Cardiac septum (tissue), 1 donor: Measurements from ENCODE around the gene PPP1R17. TPM values are rescaled to one million over a fixed set of nuclear protein-coding genes. Genes with fewer than 3 reads are reported as not detected.

ENCODE experiments used
- DNase-seq: peaks from one replicate; pipeline ENCODE4 v3.0.0-alpha.2; 2020; ENCODE audit warnings: low spot score
- intact Hi-C: fragments of 100-400 bp; cut with DNase I; formaldehyde crosslinking; loops from one replicate; pipeline ENCODE4 v1.14.0; 2022
- long read RNA-seq: library from polyadenylated mRNA; unstranded; transcript quantifications from one replicate; pipeline ENCODE4 v2.0.0, GENCODE V29; 2021
- total RNA-seq: library from RNA; stranded (reverse); fragmentation: NEBNext Ultra II Directional; extraction: Animal tissue kit (Norgen Biotek cat#: 25700); gene quantifications from one replicate; pipeline ENCODE4 v1.2.1, GENCODE V29; 2021
- donor health status: DM: no; HTN: no; CAD: no.

The PPP1R17 gene
- total RNA-seq, result not detected
- long read RNA-seq, partial matches to known transcripts, result 0 of 1 reads
- long read RNA-seq, other reads (novel, unspliced or antisense), result 1 of 1 reads

DNA sequence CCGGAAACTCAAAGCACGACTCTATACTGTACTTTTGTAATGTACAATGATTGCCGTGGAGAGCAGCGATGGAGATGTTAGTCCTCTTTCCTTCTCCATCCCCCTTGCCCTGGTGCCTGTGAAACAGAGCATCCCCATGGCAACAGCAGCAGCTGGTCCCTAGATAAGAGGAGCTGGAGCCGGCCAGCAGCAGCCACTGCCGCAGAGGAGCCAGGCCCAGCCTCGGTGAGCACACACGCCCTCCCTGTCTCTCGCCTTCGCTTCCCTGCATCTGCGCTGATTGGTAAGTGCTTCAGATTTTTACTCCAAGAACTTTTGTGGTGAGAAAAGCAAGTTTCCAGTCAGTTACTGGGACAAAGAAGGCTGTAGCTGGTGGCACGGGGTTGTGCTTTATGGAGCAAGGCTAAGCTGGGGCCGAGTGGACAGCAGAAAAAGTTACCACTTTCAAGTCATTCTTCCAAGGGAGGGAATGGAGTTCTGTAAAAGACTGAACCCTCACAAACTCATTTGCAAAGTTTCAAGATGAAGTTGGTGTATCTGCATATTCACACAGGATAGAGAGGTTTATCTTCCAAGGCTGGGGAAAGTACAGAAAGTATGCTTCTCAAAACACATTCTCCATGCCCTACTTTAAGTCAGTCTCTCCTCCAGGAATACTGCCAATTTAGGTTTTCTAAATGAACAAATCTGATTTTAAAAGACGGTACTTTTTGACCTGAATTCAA, at the start of gene PPP1R17:
TSS of gene PPP1R17 (plus strand) at position 192 of the 725 bp plus-strand sequence. CDS start 5,227 bp downstream, outside the sequence.
- DNase-seq, result no peak
- intact Hi-C loops, result no loop called here

DNA sequence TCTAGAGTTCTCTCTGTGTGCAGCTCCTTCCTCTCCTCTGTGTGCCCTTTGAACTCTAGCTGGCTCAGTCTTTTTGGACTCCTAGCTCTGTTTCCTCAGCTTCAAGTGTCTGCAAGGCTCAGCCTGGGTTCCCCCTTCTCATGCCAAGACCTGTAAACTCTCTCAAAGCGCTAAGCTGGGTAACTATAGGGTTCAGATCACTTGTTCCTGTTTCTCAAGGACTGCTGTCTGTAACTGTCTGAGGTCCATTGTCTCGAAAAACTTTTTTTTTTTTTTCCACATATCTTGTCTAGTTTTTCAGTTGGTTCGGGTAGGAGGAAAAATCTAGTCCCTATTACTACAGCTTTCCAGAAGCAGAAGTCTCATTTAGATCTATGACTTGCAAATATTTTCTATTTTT, 46.6 kb upstream of the PPP1R17 start:
- intact Hi-C loops, result no loop called here
- DNase-seq, result no peak

GRCh38 chr7:31642681-31643115, 44.3 kb upstream of the PPP1R17 start:
- intact Hi-C loops, result no loop called here
- DNase-seq, result no peak

- DNase-seq, result no peak
- intact Hi-C loops, result no loop called here
These were observed 40.1 kb upstream of the PPP1R17 start for GRCh38 chr7:31646942-31647341.

GRCh38 chr7:31647511-31647910, 39.5 kb upstream of the PPP1R17 start:
- no peak for DNase-seq
- intact Hi-C loops, result no loop called here

GRCh38 chr7:31648288-31648687, 38.7 kb upstream of the PPP1R17 start:
- intact Hi-C loops, result loop anchor here (2.0 kb wide), 1 partner anchor 87 kb away; no protein-coding TSS in a partner anchor
- DNase-seq, result no peak

GRCh38 chr7:31648880-31649279, 38.1 kb upstream of the PPP1R17 start:
- intact Hi-C loops, result loop anchor here (2.0 kb wide), 1 partner anchor 86 kb away; no protein-coding TSS in a partner anchor
- no peak for DNase-seq

DNA sequence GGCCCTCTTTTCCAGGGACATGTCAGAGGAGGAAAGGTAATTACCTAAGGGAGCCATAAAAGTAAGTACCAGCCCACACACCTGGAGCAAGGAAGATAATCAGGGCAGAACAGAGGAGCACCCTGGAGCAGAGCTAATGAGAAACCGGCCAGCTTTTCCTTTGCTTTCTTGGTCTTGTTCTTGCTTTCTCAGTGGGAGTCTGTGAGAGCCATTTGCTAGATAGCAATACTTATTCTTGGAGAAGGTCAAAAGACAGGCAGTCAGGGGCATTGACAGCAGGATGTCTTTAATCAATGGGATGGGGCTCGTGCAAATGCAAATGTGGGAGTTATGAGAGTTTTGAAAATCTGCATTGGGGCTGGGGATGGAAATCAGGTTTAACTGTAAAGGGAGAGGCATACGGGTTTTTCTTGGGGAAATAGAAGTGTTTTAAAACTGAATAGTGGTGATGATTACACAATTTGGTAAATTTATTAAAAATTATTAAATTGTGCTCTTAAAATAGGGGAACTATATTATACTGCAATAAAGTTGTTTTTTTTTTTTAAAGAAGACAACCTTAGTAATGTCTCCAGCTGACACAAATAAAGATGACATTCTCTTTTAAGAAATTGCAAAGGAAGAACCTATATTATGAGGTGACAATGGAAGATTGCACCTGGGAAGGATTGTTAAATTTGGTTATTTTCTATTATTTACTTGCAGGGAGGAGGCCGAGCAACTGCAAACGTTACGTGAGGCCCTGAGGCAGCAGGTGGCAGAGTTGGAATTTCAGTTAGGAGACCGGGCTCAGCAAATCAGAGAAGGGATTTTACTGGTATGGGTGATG, 35.6 kb upstream of the PPP1R17 start:
- intact Hi-C loops, result no loop called here
- no peak for DNase-seq

DNA sequence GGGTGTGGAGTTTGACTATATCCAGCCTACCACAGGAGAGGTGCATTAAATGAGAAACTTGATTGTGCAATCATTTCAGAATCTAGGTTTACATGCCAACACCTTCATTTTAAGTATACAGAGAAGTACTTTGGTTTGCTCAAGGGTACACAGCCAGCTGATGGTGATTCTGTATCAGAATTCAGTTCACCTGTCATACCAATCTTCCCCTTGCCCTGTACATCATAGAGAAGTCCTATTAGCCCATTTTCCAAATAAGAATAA, 35.0 kb upstream of the PPP1R17 start:
- no peak for DNase-seq
- intact Hi-C loops, result no loop called here

DNA sequence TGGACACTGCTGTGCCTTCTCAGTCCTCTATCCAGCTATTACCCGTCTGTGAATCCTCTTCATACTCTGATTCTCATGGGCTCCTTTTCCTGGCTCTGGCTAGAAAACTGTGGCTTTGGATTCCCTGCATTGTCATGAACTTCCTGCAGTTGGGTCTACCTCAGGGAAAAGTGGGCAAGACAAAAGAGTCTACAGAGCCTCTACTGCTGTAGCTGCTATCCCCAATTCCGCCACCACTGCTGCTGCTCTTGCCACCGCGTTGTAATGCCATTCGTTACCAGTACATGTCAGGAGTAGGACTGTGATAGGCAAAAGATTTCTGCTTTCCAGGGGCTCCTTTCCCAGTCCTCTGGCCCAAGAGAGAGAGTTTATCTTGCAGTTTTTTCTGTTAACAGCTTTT, 23.9 kb upstream of the PPP1R17 start:
- DNase-seq, result no peak
- intact Hi-C loops, result no loop called here

GRCh38 chr7:31664890-31665289, 22.1 kb upstream of the PPP1R17 start:
- intact Hi-C loops, result no loop called here

DNA sequence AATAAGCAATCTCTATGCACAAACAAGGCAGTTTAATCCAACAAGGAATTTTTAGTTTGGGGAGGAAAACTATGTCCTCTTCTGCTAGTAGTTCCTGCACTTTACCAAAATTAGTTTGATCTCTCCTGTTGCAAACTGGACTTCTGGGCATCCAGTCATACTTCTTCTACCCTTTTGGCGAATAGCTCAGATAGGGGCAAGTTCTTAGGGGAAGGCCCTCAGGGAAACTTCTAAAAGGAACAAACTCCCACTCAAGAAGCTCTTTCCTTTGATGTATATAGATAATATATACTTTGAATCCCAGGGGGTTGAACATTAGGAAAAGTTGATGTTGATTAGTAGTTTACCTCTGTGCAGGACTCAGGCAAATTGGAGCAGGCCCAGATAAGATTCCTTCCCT, 21.5 kb upstream of the PPP1R17 start:
- intact Hi-C loops, result no loop called here
- DNase-seq, result no peak

More at GRCh38 chr7:31664890-31665289, 22.1 kb upstream of the PPP1R17 start:
- no peak for DNase-seq

DNA sequence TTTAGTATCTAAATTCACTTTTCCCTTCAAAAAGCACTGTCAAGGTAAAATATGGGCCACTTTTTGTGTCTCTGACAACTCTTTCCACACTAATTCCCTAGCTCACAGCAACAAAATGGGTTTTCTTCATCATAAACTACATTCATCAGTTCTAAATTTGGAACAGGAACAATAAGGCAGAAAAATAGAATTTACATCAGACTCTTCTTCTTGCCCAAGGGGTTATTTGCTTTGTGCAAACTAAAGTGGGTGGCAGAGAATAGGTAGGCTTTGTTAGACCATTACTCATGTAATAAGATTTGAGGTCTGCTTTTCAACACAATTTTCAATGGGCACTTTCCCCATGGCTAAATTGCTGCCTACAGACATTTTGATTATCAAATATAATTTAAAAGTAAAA, 17.6 kb upstream of the PPP1R17 start:
- intact Hi-C loops, result no loop called here
- no peak for DNase-seq

DNA sequence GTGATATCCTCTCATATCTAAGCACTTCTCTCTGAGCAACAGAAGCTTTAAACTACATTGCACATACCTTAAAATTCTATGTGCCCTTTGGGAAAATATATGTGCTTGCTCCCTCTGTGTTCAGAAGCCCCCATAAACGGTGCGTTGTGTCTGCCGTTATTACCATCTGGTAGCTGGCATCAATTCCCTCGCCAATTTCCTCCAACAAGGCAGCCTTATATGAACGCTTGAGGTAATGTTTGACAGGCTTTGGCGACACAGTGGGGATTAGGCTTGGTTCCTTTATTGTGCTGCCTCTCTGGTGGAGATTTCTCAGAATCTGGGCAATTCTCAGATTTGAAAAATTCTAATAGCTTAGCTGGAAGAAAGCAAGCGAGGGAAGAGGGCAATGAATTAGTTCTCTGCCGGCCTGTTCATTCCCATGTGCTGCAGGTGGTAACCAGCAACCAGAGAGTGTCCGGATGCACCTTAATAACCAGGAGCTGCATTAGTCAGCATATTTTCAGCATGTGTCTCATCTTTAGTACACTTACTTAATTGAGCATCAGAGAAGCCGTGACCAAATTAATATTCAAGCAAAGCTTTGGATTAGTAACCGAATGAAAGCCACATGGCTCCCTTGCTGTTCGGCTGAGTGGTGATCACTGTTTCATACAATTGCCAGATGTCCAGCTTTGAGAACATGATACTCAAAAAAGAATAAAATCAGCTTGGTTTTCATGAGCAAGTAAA, 7.3 kb upstream of the PPP1R17 start:
- intact Hi-C loops, result no loop called here
- DNase-seq, result no peak

DNA sequence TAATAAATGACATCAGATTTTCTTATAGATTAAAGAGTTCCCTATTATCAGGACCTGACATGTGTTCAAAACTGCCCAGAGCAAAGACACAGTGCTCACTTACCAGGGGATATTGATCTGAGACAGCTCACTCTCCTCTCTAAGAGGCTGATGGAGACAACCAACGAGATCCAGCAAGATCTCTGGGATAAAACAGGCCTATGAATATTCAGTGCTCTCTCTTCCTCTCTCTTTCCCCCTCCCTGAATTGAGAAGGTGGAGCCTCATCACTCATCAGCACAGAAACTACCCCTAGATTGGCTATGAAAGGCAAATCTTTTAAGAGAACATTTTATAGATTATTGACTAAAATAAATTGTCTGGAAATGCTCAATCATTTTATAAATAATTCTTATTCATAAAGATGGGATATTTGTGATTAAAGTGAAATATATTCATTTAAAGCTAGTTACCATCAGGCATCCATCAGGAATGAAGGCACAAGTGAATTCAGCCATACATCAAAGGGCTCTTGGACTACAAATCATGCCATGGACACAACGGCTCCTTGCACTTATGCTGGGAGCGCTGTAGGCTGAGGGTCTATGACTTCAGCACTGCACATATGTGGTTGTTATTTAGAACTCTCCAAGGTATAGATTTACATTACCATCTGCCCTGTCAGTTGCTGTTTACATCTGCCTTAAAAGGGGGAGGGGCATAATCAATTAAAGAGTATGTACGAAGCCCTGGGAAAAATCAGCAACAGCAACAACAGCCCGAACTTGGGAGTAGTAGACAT, 3.4 kb upstream of the PPP1R17 start:
- no peak for DNase-seq
- intact Hi-C loops, result no loop called here

DNA sequence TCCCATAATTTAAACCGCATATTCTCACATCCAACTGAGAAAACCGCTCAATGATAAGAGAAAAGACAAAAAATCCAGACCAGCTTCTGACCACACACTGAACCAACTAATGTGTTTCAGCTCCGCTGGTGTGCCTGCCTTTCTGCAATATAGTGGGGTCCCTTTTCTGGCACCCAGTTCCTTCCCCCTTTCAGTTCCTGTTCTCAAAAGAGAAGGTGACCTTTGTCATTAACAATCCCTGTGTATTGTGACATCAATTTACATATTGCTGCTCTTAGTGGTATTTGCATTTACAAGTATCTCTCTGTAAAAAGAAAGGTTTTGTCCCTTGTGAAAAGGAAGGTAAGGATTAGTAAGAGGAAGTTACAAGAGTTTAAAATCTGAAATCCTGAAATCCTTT, 1.4 kb downstream of the PPP1R17 start:
- intact Hi-C loops, result no loop called here
- DNase-seq, result no peak

DNA sequence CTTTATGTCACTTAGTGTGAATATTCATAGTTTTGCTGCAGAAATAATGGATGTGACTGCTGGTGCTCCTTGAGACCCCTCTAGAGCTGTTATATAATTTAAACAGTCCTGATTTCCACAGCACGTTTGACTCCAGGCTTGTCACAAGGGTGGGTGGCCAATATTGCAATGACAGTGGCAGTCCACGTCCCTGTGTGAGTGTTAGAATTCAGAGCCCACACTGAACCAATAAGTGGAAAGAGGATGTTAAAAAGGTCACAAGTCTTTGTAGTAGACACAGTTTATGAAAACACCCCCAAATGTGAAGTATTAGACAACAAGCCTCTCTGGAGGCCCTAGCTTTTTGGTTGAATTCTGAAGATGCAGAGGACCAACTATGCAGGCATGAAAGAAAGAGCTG, 2.0 kb downstream of the PPP1R17 start:
- intact Hi-C loops, result no loop called here
- no peak for DNase-seq

DNA sequence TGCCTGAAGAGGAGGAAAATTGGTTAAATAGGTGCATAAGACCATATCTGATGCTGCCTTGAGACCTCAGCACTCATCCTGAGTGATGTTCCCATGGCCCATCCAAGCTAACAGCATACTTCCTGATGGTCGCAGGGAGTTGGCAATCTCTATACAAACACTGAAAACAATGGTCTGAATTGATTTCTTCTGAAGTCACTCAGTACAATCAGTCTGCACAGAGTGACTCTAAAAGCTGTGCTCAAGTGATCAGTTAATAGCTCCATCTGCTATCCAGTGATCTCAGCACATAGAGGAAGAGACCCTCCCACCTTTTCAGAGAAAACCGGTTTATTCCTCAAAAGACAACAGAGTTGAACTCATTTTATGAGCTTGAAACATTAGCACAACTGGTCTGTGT, 3.9 kb downstream of the PPP1R17 start:
- intact Hi-C loops, result no loop called here
- no peak for DNase-seq

GRCh38 chr7:31692451-31692850, 5.4 kb downstream of the PPP1R17 start:
- no peak for DNase-seq
- intact Hi-C loops, result no loop called here

DNA sequence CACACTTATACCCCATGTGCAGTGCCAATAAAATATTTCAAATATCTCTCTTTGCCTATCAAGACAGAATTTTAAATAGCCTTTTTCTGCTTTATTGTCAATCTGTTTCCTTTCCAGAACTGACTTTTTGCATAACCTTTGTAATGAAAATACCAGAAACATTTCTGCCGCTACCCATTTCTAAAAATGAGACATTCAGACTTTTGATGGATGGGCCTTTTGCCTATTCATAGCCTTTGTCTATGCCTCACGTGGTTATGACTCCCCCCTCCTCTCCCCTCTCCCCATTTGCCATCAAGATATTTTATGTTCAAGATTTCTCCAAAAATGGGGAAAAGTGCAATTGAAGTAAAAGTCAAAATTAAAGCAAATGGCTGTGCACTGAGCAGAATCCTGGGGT, 5.9 kb downstream of the PPP1R17 start:
- DNase-seq, result no peak
- intact Hi-C loops, result no loop called here
